GM19035 (cell line): ENCODE data around the gene AKR1C4.

ENCODE experiments used
- ATAC-seq: cut with Tn5 transposase; IDR thresholded peaks from one replicate; pipeline ENCODE4 v1.9.1; 2021; ENCODE audit not compliant: unreplicated experiment

AKR1C4 gene

GRCh38 chr10:5265139-5265538 lies 68.5 kb downstream of the AKR1C4 start:
- no peak for ATAC-seq

GRCh38 chr10:5266351-5266750 lies 69.7 kb downstream of the AKR1C4 start:
- ATAC-seq, result no peak

GRCh38 chr10:5266804-5267203 lies 70.2 kb downstream of the AKR1C4 start:
- ATAC-seq, result no peak

GRCh38 chr10:5268234-5268633 lies 71.6 kb downstream of the AKR1C4 start:
- ATAC-seq, result no peak
